ENCODE data around the gene IRF4.
A peak's percentile ranks its signal among the peaks of the same experiment; 100 is the strongest.

The IRF4 gene

GRCh38 chr6:398558-399078 lies 7.1 kb downstream of the IRF4 start:
- DNase-seq (ENCODE audit: low spot score), result no peak

GRCh38 chr6:399785-400534 lies 8.4 kb downstream of the IRF4 start:
- no peak for DNase-seq (ENCODE audit: low spot score)

- no peak for DNase-seq (ENCODE audit: low spot score)
Measured at GRCh38 chr6:400815-401214, 9.3 kb downstream of the IRF4 start.

- no peak for DNase-seq (ENCODE audit: low spot score)
Measured at GRCh38 chr6:401239-401993, 9.9 kb downstream of the IRF4 start.

GRCh38 chr6:401994-402640 lies 10.6 kb downstream of the IRF4 start:
- no peak for DNase-seq (ENCODE audit: low spot score)

- no peak for DNase-seq (ENCODE audit: low spot score)
Measured at GRCh38 chr6:402901-403658, 11.5 kb downstream of the IRF4 start.

- DNase-seq (ENCODE audit: low spot score), result no peak
Measured at GRCh38 chr6:403659-404655, 12.4 kb downstream of the IRF4 start.

- DNase-seq (ENCODE audit: low spot score), result no peak
Measured at GRCh38 chr6:404685-405423, 13.3 kb downstream of the IRF4 start.

- DNase-seq (ENCODE audit: low spot score), result no peak
Measured at GRCh38 chr6:408148-408547, 16.6 kb downstream of the IRF4 start.

GRCh38 chr6:408599-409102 lies 17.1 kb downstream of the IRF4 start:
- DNase-seq (ENCODE audit: low spot score), result peak; percentile 38

GRCh38 chr6:409370-409972 lies 17.9 kb downstream of the IRF4 start:
- DNase-seq (ENCODE audit: low spot score), result no peak

GRCh38 chr6:410555-411395 lies 19.2 kb downstream of the IRF4 start:
- DNase-seq (ENCODE audit: low spot score), result no peak

- no peak for DNase-seq (ENCODE audit: low spot score)
Measured at GRCh38 chr6:411402-412145, 20.0 kb downstream of the IRF4 start.

GRCh38 chr6:412146-412886 lies 20.8 kb downstream of the IRF4 start:
- no peak for DNase-seq (ENCODE audit: low spot score)

- DNase-seq (ENCODE audit: low spot score), result no peak
Measured at GRCh38 chr6:414447-414846, 22.9 kb downstream of the IRF4 start.

GRCh38 chr6:415087-415486 lies 23.5 kb downstream of the IRF4 start:
- DNase-seq (ENCODE audit: low spot score), result no peak

- DNase-seq (ENCODE audit: low spot score), result no peak
Measured at GRCh38 chr6:421211-421610, 29.7 kb downstream of the IRF4 start.

Measured in AG08395 (cell line).